GM12875 (cell line): ENCODE results near the gene P2RY12.

Source experiments
- H3K4me3 ChIP-seq: one replicate; pipeline ENCODE4 v1.5.1; 2011; ENCODE audit warnings: low read depth, low read length, control low read depth
- TF ChIP-seq, protein P1 (sequence below): IDR thresholded peaks from 2 replicates; pipeline ENCODE4 v1.5.1; 2011; ENCODE audit warnings: low read depth, mild to moderate bottlenecking, control low read depth, inconsistent platforms, low read length, moderate library complexity, borderline replicate concordance; ENCODE audit not compliant: insufficient read depth

Gene P2RY12

DNA sequence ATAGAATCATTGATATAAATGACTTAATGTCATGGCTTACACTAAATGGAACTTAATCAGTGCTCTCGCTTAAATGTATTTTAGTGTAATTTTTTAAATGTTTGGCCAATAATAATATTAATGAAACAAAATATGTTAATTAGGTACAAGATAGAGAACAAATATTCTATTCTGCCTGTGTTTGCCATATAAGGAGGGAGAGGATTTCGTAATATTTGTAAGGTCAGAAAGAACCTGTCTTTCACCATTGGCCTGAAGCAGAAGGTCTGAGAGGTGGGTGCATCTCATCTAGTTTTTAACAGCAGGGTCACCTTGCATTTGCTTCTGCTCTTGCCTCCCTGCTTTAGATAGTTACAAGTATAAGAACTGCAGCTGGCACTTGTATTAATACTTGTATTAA is 70.4 kb downstream of the P2RY12 start:
- TF ChIP-seq, protein P1, sequence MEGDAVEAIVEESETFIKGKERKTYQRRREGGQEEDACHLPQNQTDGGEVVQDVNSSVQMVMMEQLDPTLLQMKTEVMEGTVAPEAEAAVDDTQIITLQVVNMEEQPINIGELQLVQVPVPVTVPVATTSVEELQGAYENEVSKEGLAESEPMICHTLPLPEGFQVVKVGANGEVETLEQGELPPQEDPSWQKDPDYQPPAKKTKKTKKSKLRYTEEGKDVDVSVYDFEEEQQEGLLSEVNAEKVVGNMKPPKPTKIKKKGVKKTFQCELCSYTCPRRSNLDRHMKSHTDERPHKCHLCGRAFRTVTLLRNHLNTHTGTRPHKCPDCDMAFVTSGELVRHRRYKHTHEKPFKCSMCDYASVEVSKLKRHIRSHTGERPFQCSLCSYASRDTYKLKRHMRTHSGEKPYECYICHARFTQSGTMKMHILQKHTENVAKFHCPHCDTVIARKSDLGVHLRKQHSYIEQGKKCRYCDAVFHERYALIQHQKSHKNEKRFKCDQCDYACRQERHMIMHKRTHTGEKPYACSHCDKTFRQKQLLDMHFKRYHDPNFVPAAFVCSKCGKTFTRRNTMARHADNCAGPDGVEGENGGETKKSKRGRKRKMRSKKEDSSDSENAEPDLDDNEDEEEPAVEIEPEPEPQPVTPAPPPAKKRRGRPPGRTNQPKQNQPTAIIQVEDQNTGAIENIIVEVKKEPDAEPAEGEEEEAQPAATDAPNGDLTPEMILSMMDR: no peak
- no peak overlapping the region for H3K4me3 ChIP-seq

DNA sequence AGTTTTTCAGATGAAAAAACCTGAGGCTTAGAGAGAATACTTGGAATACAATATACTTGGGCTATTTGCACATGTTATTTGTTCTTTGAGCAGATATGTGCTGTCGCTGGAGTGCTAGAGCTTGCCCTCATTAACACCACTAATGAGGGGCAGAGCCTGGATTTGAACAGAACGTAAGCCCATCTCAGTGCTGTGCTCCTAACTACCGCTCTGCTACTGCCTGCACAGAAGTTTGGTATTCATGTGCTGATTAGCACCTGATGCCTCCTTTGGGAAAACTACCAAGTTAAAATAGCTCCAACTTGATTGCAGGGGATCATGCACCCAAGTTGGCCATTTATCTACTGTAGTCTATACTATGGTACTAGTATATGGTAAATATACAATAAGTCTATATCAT is 71.6 kb downstream of the P2RY12 start:
- TF ChIP-seq, protein P1: no peak
- no peak overlapping the region for H3K4me3 ChIP-seq

DNA sequence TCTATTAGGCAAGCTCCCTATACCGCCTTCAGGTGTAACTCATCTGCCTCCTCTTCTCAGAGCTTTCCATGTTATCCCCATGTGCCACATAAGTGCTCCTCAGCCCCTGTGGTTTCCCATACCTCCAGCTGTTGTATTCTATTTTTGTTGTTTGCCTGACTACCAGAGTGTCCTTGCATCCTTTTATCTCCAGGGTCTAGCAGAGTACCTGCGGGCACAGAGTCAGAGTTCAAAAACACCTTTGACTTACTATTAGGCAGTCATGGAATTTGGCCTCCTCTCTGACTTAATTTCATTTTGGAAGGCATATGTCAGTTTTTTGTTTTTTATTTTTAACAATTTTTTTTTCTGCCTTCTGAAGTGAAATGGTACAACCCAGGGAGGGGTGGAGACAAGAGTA is 75.0 kb downstream of the P2RY12 start:
- TF ChIP-seq, protein P1: no peak

DNA sequence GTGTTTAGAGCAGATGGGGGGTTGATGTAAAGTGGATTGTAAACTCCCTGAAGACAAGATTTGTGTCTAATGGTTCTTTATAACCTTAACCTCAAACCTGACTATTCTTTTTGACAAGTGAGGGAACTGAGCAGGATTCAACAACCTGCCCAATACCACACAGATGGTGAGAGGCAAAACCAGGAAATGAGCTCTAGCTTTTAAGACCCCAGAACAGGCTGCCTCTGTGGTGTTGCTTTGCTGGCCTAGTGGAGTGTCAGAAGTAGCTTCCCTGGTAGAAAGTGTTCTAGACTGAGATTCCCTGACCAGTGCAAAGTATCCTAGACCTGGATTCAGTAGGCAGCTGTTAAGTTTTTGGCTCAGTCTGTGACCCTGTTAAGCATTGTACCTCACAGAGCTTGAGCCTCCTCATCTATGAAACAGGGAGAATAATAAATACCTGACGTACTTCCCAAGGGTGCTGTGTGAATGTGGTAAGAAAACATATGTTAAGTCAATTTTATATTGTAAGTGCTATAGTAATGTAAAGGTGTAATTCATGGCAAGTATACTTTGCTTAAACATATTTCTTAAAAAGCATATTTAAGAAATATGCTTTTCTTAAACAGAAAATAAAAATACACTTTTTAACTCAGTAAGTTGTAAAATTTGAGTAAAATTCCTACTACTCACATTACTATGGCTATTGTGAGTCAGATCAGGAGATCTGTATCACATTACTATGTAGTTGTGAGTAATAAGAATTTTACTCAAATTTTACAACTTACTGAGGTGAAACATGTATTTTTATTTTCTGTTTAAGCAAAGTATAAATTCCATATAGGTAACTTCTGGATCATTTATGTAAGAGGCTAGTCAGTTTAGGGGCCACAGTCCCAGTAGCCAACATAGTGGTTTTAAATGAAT is 76.7 kb downstream of the P2RY12 start:
- TF ChIP-seq, protein P1: no peak
- H3K4me3 ChIP-seq: no peak overlapping the region

More for the DNA sequence above, 75.0 kb downstream of the P2RY12 start:
- no peak overlapping the region for H3K4me3 ChIP-seq

DNA sequence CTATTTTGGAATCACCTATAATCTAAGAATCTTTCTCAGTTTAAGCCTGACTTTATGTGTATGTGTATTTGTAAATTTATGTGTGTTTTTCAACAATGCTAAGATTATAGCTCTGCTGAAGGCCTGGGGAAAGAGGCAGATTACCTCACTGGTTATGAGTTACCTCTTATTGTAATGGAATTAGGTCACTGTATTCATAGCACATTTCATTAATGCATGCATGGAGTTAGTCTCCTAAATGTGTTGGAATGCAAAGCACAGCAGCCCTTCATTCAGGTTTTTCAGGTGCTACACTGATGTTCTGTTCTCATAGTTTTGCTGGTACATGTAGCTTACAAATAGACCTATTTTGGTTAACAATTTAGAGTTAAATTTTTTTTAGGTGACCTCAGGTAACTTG is 77.4 kb downstream of the P2RY12 start:
- H3K4me3 ChIP-seq: no peak overlapping the region
- TF ChIP-seq, protein P1: no peak

DNA sequence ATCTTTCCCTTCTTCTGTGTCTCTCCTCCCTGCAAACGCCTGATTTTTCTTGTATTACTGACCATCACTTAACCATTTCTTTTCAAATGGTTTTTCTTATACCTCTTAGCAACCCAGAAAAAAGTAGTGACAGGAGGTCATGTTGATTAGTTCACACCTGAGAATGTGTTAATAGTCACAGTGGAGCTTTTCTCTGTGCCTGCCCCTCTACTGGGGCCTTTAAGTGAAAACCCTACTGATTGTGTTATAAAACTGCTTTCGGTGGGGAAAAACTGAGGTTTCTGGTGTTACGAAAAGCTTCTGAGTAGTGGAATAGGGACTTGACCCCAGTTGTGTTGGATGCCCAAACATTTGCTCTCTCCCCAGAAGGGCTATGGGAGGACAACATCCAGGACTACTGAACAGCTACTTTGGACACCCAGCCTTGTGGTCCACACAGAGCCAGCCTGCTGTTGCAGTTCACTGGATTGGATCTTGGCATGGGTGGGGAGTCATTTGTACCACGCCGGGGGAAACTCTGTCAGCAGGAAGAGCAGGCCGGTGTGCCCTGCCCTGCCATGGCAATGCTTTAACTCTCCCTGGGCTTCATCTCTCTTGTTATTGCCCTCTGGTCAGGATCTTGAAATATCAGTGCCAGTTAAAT is 78.3 kb downstream of the P2RY12 start:
- H3K4me3 ChIP-seq: no peak overlapping the region
- TF ChIP-seq, protein P1: no peak

DNA sequence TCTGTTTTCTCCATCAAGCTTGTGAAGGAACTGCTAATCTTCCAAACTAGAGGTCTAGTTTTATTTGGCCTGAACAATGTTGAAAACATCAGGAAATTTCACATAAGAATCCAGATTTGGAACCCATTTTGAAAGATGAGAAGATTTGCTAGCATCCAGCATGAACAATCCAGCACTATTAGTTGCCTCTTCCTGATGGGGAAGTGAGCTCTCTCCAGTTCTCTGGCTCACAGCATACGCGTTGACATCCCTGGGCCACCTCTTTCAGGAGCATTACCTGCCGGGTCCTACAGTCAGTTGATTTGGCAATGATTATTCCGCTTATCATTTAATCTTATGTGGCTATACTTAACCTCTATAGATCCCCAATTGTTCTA is 78.8 kb downstream of the P2RY12 start:
- TF ChIP-seq, protein P1: no peak
- no peak overlapping the region for H3K4me3 ChIP-seq
